Stimulated activated naive CD4-positive, alpha-beta T cell treated with Interleukin-2 at 50 U/mL for 16 hours (primary cell): ENCODE results near the gene ITCH.
A peak's percentile ranks its signal among the peaks of the same experiment; 100 is the strongest.

ENCODE experiments used
- DNase-seq: peaks from one replicate; lab custom pipeline; 2025; lab: John Stamatoyannopoulos, UW

Gene ITCH

GRCh38 chr20:34531608-34532265, 168.7 kb downstream of the ITCH start:
- DNase-seq = no peak

- DNase-seq = no peak
Observed at GRCh38 chr20:34532320-34532719, 169.2 kb downstream of the ITCH start.

GRCh38 chr20:34532756-34533155, 169.7 kb downstream of the ITCH start:
- no peak for DNase-seq

GRCh38 chr20:34534391-34535165, 171.5 kb downstream of the ITCH start:
- DNase-seq = no peak

GRCh38 chr20:34535301-34535840, 172.3 kb downstream of the ITCH start:
- DNase-seq = no peak

- no peak for DNase-seq
Observed at GRCh38 chr20:34535857-34536256, 172.8 kb downstream of the ITCH start.

- DNase-seq = peak; percentile 55
Observed at GRCh38 chr20:34536798-34537394, 173.8 kb downstream of the ITCH start.

- no peak for DNase-seq
Observed at GRCh38 chr20:34537651-34538050, 174.6 kb downstream of the ITCH start.

GRCh38 chr20:34538671-34539123, 175.6 kb downstream of the ITCH start:
- peak; percentile 59 for DNase-seq

- DNase-seq = no peak
Observed at GRCh38 chr20:34539756-34540155, 176.7 kb downstream of the ITCH start.

- DNase-seq = no peak
Observed at GRCh38 chr20:34540596-34541263, 177.7 kb downstream of the ITCH start.

GRCh38 chr20:34541264-34541901, 178.3 kb downstream of the ITCH start:
- no peak for DNase-seq

GRCh38 chr20:34541917-34542316, 178.8 kb downstream of the ITCH start:
- DNase-seq = no peak

- no peak for DNase-seq
Observed at GRCh38 chr20:34542439-34542838, 179.4 kb downstream of the ITCH start.

GRCh38 chr20:34543463-34544056, 180.5 kb downstream of the ITCH start:
- no peak for DNase-seq

- DNase-seq = peak; percentile 31
Observed at GRCh38 chr20:34544109-34544796, 181.2 kb downstream of the ITCH start.

- DNase-seq = no peak
Observed at GRCh38 chr20:34546751-34547181, 183.7 kb downstream of the ITCH start.

GRCh38 chr20:34547844-34548613, 185.0 kb downstream of the ITCH start:
- DNase-seq = no peak

GRCh38 chr20:34549291-34549928, 186.3 kb downstream of the ITCH start:
- no peak for DNase-seq
